GM18511 (cell line): Measurements from ENCODE around the gene METTL9.
A peak's percentile ranks its signal among the peaks of the same experiment; 100 is the strongest.

Source experiments
- ATAC-seq: cut with Tn5 transposase; IDR thresholded peaks from one replicate; pipeline ENCODE4 v1.9.1; 2021; ENCODE audit warnings: mild to moderate bottlenecking, moderate library complexity; ENCODE audit not compliant: unreplicated experiment

The METTL9 gene

GRCh38 chr16:21703589-21704174 is 104.3 kb downstream of the METTL9 start:
- ATAC-seq = peak; percentile 78

GRCh38 chr16:21704266-21704665 is 104.9 kb downstream of the METTL9 start:
- no peak for ATAC-seq

GRCh38 chr16:21704733-21705132 is 105.4 kb downstream of the METTL9 start:
- ATAC-seq = no peak
